ENCODE results near the gene FGF11. TPM values are rescaled to one million over a fixed set of nuclear protein-coding genes. Genes with fewer than 3 reads are reported as not detected.

Gene FGF11
- total and polyA plus RNA-seq, 2 donors from 2014 or later, result 1.4 to 7.7 TPM

GRCh38 chr17:7406235-7406825 lies 33.0 kb upstream of the FGF11 start:
- no peak for FAIRE-seq
- no peak overlapping the region for H3K9ac ChIP-seq (ENCODE audit: low read length in 3 of 3)

DNA sequence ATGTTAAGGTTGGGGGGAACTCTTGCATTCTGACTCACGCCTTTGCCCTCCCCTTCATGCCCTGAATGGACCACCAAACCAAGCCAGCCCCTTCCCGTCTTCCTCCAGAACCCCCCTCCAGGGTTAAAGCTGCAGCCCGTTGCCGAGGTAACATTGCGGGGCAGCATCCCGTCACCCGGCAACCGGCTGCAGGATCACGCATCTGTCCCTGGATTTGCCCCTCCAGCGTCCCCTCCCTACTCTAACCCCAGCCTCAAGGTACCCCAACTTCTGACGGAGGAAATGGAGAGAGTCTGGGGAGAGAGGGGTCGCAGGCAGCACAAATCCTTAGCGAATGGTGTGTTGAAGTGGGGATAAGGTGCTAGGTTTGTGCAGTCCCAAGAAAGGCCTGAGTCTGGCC lies 32.2 kb upstream of the FGF11 start:
- FAIRE-seq, result no peak
- H3K27me3 ChIP-seq (ENCODE audit: control insufficient read depth, insufficient read depth, low read length), result no peaks in the 10 kb centered on the region
- H3K4me3 ChIP-seq (ENCODE audit: low read length in 3 of 3), result no peak overlapping the region
- no peak for TF ChIP-seq CTCF (IDR thresholded peaks at IDR 0.05; ENCODE audit: borderline replicate concordance, extremely low read depth, insufficient read depth)
- peak in 1 of 5 donors; percentile 55 for DNase-seq
- H3K27ac ChIP-seq (ENCODE audit: low read depth in 2 of 2, low read length in 2 of 2), result no peak overlapping the region
- peaks cover 0 to 6% (median 6%) of the 10 kb centered on the region in 3 donors for H3K4me1 ChIP-seq (ENCODE audit: control insufficient read depth in 2 of 3, insufficient read depth in 2 of 3, low read depth in 1 of 3, low read length in 3 of 3)
- intact Hi-C loops (cut with DNase I), result no loop called here
- H3K9ac ChIP-seq (ENCODE audit: low read length in 3 of 3), result no peak overlapping the region
- H3K36me3 ChIP-seq (ENCODE audit: control insufficient read depth in 2 of 3, insufficient read depth in 3 of 3, low read length in 3 of 3), result no peaks in the 10 kb centered on the region
- no peaks in the 10 kb centered on the region for H3K9me3 ChIP-seq (ENCODE audit: control insufficient read depth in 2 of 3, insufficient read depth in 1 of 3, low read length in 3 of 3)

More at GRCh38 chr17:7406235-7406825, 33.0 kb upstream of the FGF11 start:
- Histone ChIP-seq H3K9me3 (ENCODE audit: control insufficient read depth in 2 of 3, insufficient read depth in 1 of 3, low read length in 3 of 3) (no peaks in the 10 kb centered on the region), H3K36me3 (ENCODE audit: control insufficient read depth in 2 of 3, insufficient read depth in 3 of 3, low read length in 3 of 3) (no peaks in the 10 kb centered on the region), H3K27me3 (ENCODE audit: control insufficient read depth, insufficient read depth, low read length) (no peaks in the 10 kb centered on the region), H3K27ac (ENCODE audit: low read depth in 2 of 2, low read length in 2 of 2) (no peak overlapping the region), H3K4me3 (ENCODE audit: low read length in 3 of 3) (no peak overlapping the region), H3K4me1 (ENCODE audit: control insufficient read depth in 2 of 3, insufficient read depth in 2 of 3, low read depth in 1 of 3, low read length in 3 of 3) (peaks cover 0 to 6% (median 6%) of the 10 kb centered on the region in 3 donors)
- TF ChIP-seq CTCF (IDR thresholded peaks at IDR 0.05; ENCODE audit: borderline replicate concordance, extremely low read depth, insufficient read depth), result no peak
- DNase-seq, result peak in 1 of 5 donors; percentile 73
- intact Hi-C loops (cut with DNase I), result no loop called here

- peaks cover 0 to 6% (median 5%) of the 10 kb centered on the region in 3 donors for H3K4me1 ChIP-seq (ENCODE audit: control insufficient read depth in 2 of 3, insufficient read depth in 2 of 3, low read depth in 1 of 3, low read length in 3 of 3)
- no peak within 1 kb of the TSS for H3K9ac ChIP-seq (ENCODE audit: low read length in 3 of 3)
- H3K9me3 ChIP-seq (ENCODE audit: control insufficient read depth in 2 of 3, insufficient read depth in 1 of 3, low read length in 3 of 3), result no peaks in the 10 kb centered on the region
- no peak for TF ChIP-seq CTCF (IDR thresholded peaks at IDR 0.05; ENCODE audit: borderline replicate concordance, extremely low read depth, insufficient read depth)
- intact Hi-C loops (cut with DNase I), result no loop called here
- no peak for FAIRE-seq
- no peaks in the 10 kb centered on the region for H3K27me3 ChIP-seq (ENCODE audit: control insufficient read depth, insufficient read depth, low read length)
- peak in 1 of 5 donors; percentile 62 for DNase-seq
- no peak within 1 kb of the TSS for H3K4me3 ChIP-seq (ENCODE audit: low read length in 3 of 3)
- no peaks in the 10 kb centered on the region for H3K36me3 ChIP-seq (ENCODE audit: control insufficient read depth in 2 of 3, insufficient read depth in 3 of 3, low read length in 3 of 3)
- no peak within 1 kb of the TSS for H3K27ac ChIP-seq (ENCODE audit: low read depth in 2 of 2, low read length in 2 of 2)
These were observed 31.6 kb upstream of the FGF11 start, which contains the start of gene NLGN2 for GRCh38 chr17:7407485-7408251. TSS of gene NLGN2 (plus strand) at chr17:7407845. CDS start at chr17:7408256, 411 bp downstream.

Measured in kidney (tissue), 14 donors.